Testis (tissue), 3 donors: Measurements from ENCODE around the gene ANHX. TPM values are rescaled to one million over a fixed set of nuclear protein-coding genes. Genes with fewer than 3 reads are reported as not detected.

Experiments used
- DNase-seq: peaks from one replicate; pipeline ENCODE4 v3.0.0-alpha.2; 2019
- H3K27ac ChIP-seq, 2 donors: fragments of 200-600 bp; sonication (generic); one replicate each; pipeline ENCODE4 v1.5.1; 2019
- H3K27me3 ChIP-seq: fragments of 200-600 bp; sonication (generic); one replicate; pipeline ENCODE4 v1.5.1; 2019
- H3K36me3 ChIP-seq: fragments of 200-600 bp; sonication (generic); one replicate; pipeline ENCODE4 v1.5.1; 2017; ENCODE audit warnings: low read depth; ENCODE audit errors: missing control alignments
- H3K4me1 ChIP-seq: fragments of 200-600 bp; sonication (generic); one replicate; pipeline ENCODE4 v1.5.1; 2019
- H3K4me3 ChIP-seq, 2 donors: fragments of 200-600 bp; sonication (generic); one replicate each; pipeline ENCODE4 v1.5.1; 2017 to 2019
- H3K9me3 ChIP-seq: fragments of 200-600 bp; sonication (generic); one replicate; pipeline ENCODE4 v1.5.1; 2017
- CTCF ChIP-seq, 3 experiments: fragments of 450-650 bp in 2 of 3; fragments of 200-600 bp in 1 of 3; sonication (generic) in 1 of 3; IDR thresholded peaks; one replicate each; pipeline ENCODE4 v1.5.1; 2016 to 2019; ENCODE audit warnings: antibody characterized with exemption in 3 of 3, mild to moderate bottlenecking in 2 of 3, moderate library complexity in 1 of 3
- POLR2A ChIP-seq: fragments of 450-650 bp; IDR thresholded peaks from one replicate; pipeline ENCODE4 v1.6.1; 2017; ENCODE audit warnings: antibody characterized with exemption, mild to moderate bottlenecking, moderate library complexity
- WGBS, 2 donors: methylation state at CpG; one replicate each; pipeline ENCODE4 v1.1.5; 2018; 5-methylcytosine and 5-hydroxymethylcytosine counted together
- intact Hi-C: fragments of 100-400 bp; cut with DNase I; formaldehyde crosslinking; loops from one replicate; pipeline ENCODE4 v1.15.1; 2023; ENCODE audit warnings: low total_unique reads
- polyA plus RNA-seq: library from polyadenylated mRNA; stranded (reverse); fragments of 350-450 nt; fragmentation: Illumina TruSeq; extraction: RNeasy Lipid Tissue Mini Kit (QIAGEN cat#74804); gene quantifications from one replicate; pipeline ENCODE4 v1.2.3, GENCODE V29; 2014; ENCODE audit warnings: low read depth, low replicate concordance; ENCODE audit not compliant: insufficient read depth
- total RNA-seq, 2 donors: library from RNA; depleted of rRNA; stranded (reverse); fragments of >200 nt; gene quantifications; one replicate each; pipeline ENCODE4 v1.2.3, GENCODE V29; 2016

Gene ANHX
- total and polyA plus RNA-seq, 3 donors from 2014 or later: 6.9 to 11.3 (median 9.6) TPM

- H3K27ac ChIP-seq: no peak overlapping the region
- TF ChIP-seq CTCF (IDR thresholded peaks at IDR 0.05): no peak
- no peak for TF ChIP-seq POLR2A
- no peaks in the 10 kb centered on the region for H3K27me3 ChIP-seq
- H3K9me3 ChIP-seq: no peaks in the 10 kb centered on the region
- intact Hi-C loops: no loop called here
- DNase-seq: no peak
- 81 to 84% methylated on average over 3 of the region's 3 CpGs for WGBS, 2 donors
- H3K4me3 ChIP-seq: no peak overlapping the region
- H3K4me1 ChIP-seq: no peaks in the 10 kb centered on the region
- H3K36me3 ChIP-seq: no peaks in the 10 kb centered on the region
These were observed 4.7 kb downstream of the ANHX start for GRCh38 chr12:133231001-133231400.

GRCh38 chr12:133227281-133227852 is 8.3 kb downstream of the ANHX start:
- intact Hi-C loops: no loop called here
- Histone ChIP-seq H3K36me3 (no peaks in the 10 kb centered on the region), H3K4me1 (no peaks in the 10 kb centered on the region), H3K27ac (no peak overlapping the region), H3K27me3 (no peaks in the 10 kb centered on the region), H3K9me3 (no peaks in the 10 kb centered on the region), H3K4me3 (no peak overlapping the region)
- DNase-seq: no peak
- TF ChIP-seq POLR2A (no peak), CTCF (IDR thresholded peaks at IDR 0.05) (no peak)
- WGBS, 2 donors: 70% methylated on average over 7 of the region's 7 CpGs; no CpG with 5 or more reads in 1 of the 2 donors

GRCh38 chr12:133226690-133227089 is 9.0 kb downstream of the ANHX start:
- H3K9me3 ChIP-seq: no peaks in the 10 kb centered on the region
- intact Hi-C loops: no loop called here

GRCh38 chr12:133225527-133225926 is 10.2 kb downstream of the ANHX start:
- DNase-seq: no peak
- intact Hi-C loops: no loop called here
- no peaks in the 10 kb centered on the region for H3K9me3 ChIP-seq

More at GRCh38 chr12:133226690-133227089, 9.0 kb downstream of the ANHX start:
- TF ChIP-seq CTCF (IDR thresholded peaks at IDR 0.05) (no peak), POLR2A (no peak)
- no peak for DNase-seq
- Histone ChIP-seq H3K27me3 (no peaks in the 10 kb centered on the region), H3K4me3 (no peak overlapping the region), H3K4me1 (no peaks in the 10 kb centered on the region), H3K27ac (no peak overlapping the region), H3K36me3 (no peaks in the 10 kb centered on the region)
- 75 to 88% methylated on average over 1 to 8 of the region's 8 CpGs for WGBS, 2 donors

More at GRCh38 chr12:133225527-133225926, 10.2 kb downstream of the ANHX start:
- no peaks in the 10 kb centered on the region for H3K36me3 ChIP-seq
- no peaks in the 10 kb centered on the region for H3K27me3 ChIP-seq
- TF ChIP-seq POLR2A: no peak
- TF ChIP-seq CTCF (IDR thresholded peaks at IDR 0.05): no peak
- H3K4me1 ChIP-seq: no peaks in the 10 kb centered on the region
- no peak overlapping the region for H3K27ac ChIP-seq
- WGBS, 2 donors: 82% methylated on average over 3 to 4 of the region's 4 CpGs
- no peak overlapping the region for H3K4me3 ChIP-seq
